ENCODE measurements around the gene MID1. TPM values are rescaled to one million over a fixed set of nuclear protein-coding genes. Genes with fewer than 3 reads are reported as not detected.
A peak's percentile ranks its signal among the peaks of the same experiment; 100 is the strongest.

MID1 gene
- total RNA-seq, 1 donor from 2014 or later: 0.18 TPM

DNA sequence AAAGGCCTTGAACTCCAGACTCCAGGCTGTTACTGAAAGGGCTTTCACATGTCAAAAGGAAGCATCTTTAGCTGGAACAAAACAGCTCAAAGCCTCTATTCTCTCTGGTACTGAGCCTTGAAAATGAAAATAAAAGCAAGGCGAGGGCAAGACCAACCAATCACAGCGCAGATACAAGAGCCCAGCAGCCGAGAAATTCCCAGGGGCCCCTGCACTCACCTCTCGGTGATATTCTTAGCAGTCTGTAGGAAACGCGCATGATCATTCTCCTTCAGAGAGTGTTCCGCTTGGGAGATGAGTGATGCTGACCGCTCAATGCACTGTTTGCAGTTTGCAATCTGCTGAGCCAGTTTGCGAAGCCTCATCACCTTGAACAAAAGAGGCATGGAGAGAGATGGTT, 138.1 kb downstream of the MID1 start:
- peak overlapping the region; percentile 78 for H3K27ac Mint-ChIP-seq
- ChIA-PET POLR2A (no interaction called here), CTCF (no interaction called here)
- peak; percentile 17 for DNase-seq
- H3K36me3 Mint-ChIP-seq (ENCODE audit: low read depth): no peaks in the 10 kb centered on the region
- no peaks in the 10 kb centered on the region for H3K9me3 Mint-ChIP-seq
- no peaks in the 10 kb centered on the region for H3K27me3 Mint-ChIP-seq
- TF ChIP-seq, protein P1, sequence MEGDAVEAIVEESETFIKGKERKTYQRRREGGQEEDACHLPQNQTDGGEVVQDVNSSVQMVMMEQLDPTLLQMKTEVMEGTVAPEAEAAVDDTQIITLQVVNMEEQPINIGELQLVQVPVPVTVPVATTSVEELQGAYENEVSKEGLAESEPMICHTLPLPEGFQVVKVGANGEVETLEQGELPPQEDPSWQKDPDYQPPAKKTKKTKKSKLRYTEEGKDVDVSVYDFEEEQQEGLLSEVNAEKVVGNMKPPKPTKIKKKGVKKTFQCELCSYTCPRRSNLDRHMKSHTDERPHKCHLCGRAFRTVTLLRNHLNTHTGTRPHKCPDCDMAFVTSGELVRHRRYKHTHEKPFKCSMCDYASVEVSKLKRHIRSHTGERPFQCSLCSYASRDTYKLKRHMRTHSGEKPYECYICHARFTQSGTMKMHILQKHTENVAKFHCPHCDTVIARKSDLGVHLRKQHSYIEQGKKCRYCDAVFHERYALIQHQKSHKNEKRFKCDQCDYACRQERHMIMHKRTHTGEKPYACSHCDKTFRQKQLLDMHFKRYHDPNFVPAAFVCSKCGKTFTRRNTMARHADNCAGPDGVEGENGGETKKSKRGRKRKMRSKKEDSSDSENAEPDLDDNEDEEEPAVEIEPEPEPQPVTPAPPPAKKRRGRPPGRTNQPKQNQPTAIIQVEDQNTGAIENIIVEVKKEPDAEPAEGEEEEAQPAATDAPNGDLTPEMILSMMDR (IDR thresholded peaks at IDR 0.05): no peak
- intact Hi-C loops (cut with micrococcal nuclease): loop anchor here (5.0 kb wide), 1 partner anchor 285 kb away; no protein-coding TSS in a partner anchor
- peak overlapping the region; percentile 73 for H3K4me3 Mint-ChIP-seq
- H3K4me1 Mint-ChIP-seq: peaks cover 11% of the 10 kb centered on the region
- peak; percentile 94 for ATAC-seq (ENCODE audit: low read depth)

DNA sequence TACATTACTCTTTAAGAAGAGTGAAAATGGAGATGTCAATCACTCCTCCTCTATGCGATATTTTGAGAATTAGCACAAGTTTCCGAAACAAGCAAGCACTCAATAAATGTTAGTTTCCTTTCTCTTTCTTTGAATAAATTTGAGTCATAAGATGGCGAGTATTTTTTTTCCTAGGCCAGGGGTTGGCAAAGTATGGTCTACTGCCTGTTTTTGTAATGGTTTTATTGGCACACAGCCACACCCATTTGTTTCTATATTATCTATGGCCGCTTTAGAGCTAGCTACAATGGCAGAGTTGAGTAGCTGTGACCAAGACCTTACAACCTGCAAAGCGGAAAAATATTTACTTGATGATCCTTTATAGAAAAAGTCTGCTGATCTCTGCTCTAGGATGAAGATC, 139.5 kb downstream of the MID1 start:
- Mint-ChIP-seq H3K9me3 (no peaks in the 10 kb centered on the region), H3K27me3 (no peaks in the 10 kb centered on the region), H3K27ac (no peak overlapping the region), H3K4me3 (no peak overlapping the region), H3K36me3 (ENCODE audit: low read depth) (no peaks in the 10 kb centered on the region), H3K4me1 (peaks cover 11% of the 10 kb centered on the region)
- ChIA-PET POLR2A (no interaction called here), CTCF (no interaction called here)
- DNase-seq (no peak), ATAC-seq (ENCODE audit: low read depth) (no peak)
- TF ChIP-seq, protein P1 (IDR thresholded peaks at IDR 0.05): no peak
- intact Hi-C loops (cut with micrococcal nuclease): loop anchor here (5.0 kb wide), 1 partner anchor 284 kb away; no protein-coding TSS in a partner anchor

DNA sequence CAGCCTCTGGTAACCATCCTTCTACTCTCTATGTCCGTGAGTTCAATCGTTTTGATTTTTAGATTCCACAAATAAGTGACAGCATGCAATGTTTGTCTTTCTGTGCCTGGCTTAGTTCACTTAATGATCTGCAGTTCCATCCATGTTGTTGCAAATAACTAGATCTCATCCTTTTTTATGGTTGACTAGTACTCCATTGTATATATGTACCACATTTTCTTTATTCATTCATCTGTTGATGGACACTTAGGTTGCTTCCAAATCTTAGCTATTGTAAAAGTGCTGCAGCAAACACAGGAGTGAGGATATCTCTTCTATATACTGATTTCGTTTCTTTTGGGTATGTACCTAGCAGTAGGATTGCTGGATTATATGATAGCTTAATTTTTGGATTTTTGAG, 140.9 kb downstream of the MID1 start:
- H3K4me3 Mint-ChIP-seq: no peak overlapping the region
- H3K27ac Mint-ChIP-seq: no peak overlapping the region
- H3K36me3 Mint-ChIP-seq (ENCODE audit: low read depth): no peaks in the 10 kb centered on the region
- TF ChIP-seq, protein P1 (IDR thresholded peaks at IDR 0.05): no peak
- ChIA-PET POLR2A (no interaction called here), CTCF (no interaction called here)
- H3K4me1 Mint-ChIP-seq: peaks cover 11% of the 10 kb centered on the region
- DNase-seq (no peak), ATAC-seq (ENCODE audit: low read depth) (no peak)
- no peaks in the 10 kb centered on the region for H3K27me3 Mint-ChIP-seq
- intact Hi-C loops (cut with micrococcal nuclease): no loop called here
- H3K9me3 Mint-ChIP-seq: no peaks in the 10 kb centered on the region

DNA sequence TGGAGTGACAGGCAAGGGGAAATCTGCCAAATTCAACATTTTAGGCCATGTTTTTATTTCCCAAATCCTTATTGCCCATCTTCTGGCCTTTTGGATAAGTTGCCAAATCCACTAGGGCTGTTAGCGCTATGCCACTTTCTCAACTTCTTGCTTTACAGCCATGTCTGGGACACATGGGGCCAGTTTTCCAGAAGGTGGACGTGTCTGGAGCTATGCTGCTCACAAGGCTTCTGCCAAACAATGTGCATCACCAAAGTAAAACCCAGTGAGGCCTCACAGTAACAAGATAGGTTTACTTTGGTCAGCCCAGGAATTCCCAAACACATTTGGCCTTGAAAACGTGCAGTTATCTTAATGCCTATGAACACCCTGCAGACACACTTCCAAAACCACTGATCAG, 142.9 kb downstream of the MID1 start:
- TF ChIP-seq, protein P1 (IDR thresholded peaks at IDR 0.05): no peak
- Mint-ChIP-seq H3K9me3 (no peaks in the 10 kb centered on the region), H3K36me3 (ENCODE audit: low read depth) (no peaks in the 10 kb centered on the region), H3K4me3 (no peak overlapping the region), H3K4me1 (peaks cover 11% of the 10 kb centered on the region), H3K27me3 (no peaks in the 10 kb centered on the region), H3K27ac (no peak overlapping the region)
- ATAC-seq (ENCODE audit: low read depth) (no peak), DNase-seq (no peak)
- intact Hi-C loops (cut with micrococcal nuclease): no loop called here
- ChIA-PET POLR2A (no interaction called here), CTCF (no interaction called here)

DNA sequence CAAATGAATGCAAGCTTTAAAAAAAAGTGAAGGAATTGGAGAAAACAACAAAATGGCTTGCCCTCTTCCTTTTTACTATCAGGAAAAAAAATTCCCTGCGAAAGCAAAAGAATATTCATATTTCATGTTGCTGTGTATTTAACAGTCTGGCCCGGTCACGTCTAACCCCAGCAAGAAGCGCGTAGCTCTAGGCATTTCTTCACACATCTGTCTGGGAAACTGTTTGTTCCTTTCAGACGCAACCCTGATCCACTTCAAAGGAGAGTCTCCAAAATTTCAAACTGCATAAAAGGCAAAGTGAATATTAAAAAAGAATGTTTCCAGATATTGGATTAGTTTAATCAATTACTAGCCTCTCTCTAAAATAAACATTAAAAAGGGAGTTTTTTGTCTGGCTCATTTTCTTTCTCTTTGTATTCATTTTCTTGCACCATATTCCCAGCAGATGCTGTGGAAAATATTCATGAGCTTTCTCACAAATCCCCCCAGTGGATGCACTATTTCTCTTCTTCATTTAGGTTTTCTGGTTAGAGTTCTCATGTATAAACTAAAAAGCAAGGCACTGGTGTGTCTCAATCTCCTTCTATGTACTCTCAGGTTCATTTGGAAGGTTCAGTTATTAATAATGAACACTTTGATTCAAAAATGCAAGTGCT, 145.3 kb downstream of the MID1 start:
- no peak overlapping the region for H3K27ac Mint-ChIP-seq
- intact Hi-C loops (cut with micrococcal nuclease): no loop called here
- no peak overlapping the region for H3K4me3 Mint-ChIP-seq
- ATAC-seq (ENCODE audit: low read depth): no peak
- POLR2A ChIA-PET: no interaction called here
- no peaks in the 10 kb centered on the region for H3K36me3 Mint-ChIP-seq (ENCODE audit: low read depth)
- no peaks in the 10 kb centered on the region for H3K9me3 Mint-ChIP-seq
- TF ChIP-seq, protein P1 (IDR thresholded peaks at IDR 0.05): no peak
- H3K27me3 Mint-ChIP-seq: no peaks in the 10 kb centered on the region
- H3K4me1 Mint-ChIP-seq: no peaks in the 10 kb centered on the region
- CTCF ChIA-PET: no interaction called here
- no peak for DNase-seq
